Stromal cell of bone marrow (primary cell): ENCODE data around the gene TMEM131L.

ENCODE experiments used
- DNase-seq: peaks from one replicate; pipeline ENCODE4 v3.0.0-alpha.2; 2012; ENCODE audit warnings: low read depth

TMEM131L gene

GRCh38 chr4:153523941-153524386 is 57.8 kb downstream of the TMEM131L start:
- DNase-seq: no peak

GRCh38 chr4:153524682-153525081 is 58.5 kb downstream of the TMEM131L start:
- no peak for DNase-seq

GRCh38 chr4:153527690-153528089 is 61.5 kb downstream of the TMEM131L start:
- no peak for DNase-seq

- no peak for DNase-seq
These were observed 62.7 kb downstream of the TMEM131L start for GRCh38 chr4:153528705-153529485.

- no peak for DNase-seq
These were observed 63.5 kb downstream of the TMEM131L start for GRCh38 chr4:153529646-153530045.

GRCh38 chr4:153530284-153530999 is 64.3 kb downstream of the TMEM131L start:
- no peak for DNase-seq

- DNase-seq: no peak
These were observed 64.8 kb downstream of the TMEM131L start for GRCh38 chr4:153531000-153531358.

GRCh38 chr4:153531976-153532626 is 65.9 kb downstream of the TMEM131L start:
- no peak for DNase-seq

GRCh38 chr4:153532636-153533035 is 66.5 kb downstream of the TMEM131L start:
- no peak for DNase-seq

GRCh38 chr4:153533387-153533786 is 67.2 kb downstream of the TMEM131L start:
- DNase-seq: no peak

GRCh38 chr4:153534792-153535629 is 68.9 kb downstream of the TMEM131L start:
- DNase-seq: no peak

- no peak for DNase-seq
These were observed 69.8 kb downstream of the TMEM131L start for GRCh38 chr4:153535772-153536513.

- no peak for DNase-seq
These were observed 71.4 kb downstream of the TMEM131L start for GRCh38 chr4:153537493-153537960.

GRCh38 chr4:153538487-153539357 is 72.6 kb downstream of the TMEM131L start:
- DNase-seq: no peak

GRCh38 chr4:153539422-153539821 is 73.3 kb downstream of the TMEM131L start:
- no peak for DNase-seq

GRCh38 chr4:153541456-153542096 is 75.4 kb downstream of the TMEM131L start:
- peak; percentile 97 for DNase-seq

GRCh38 chr4:153542131-153542530 is 76.0 kb downstream of the TMEM131L start:
- DNase-seq: no peak

- DNase-seq: no peak
These were observed 76.7 kb downstream of the TMEM131L start for GRCh38 chr4:153542834-153543233.

GRCh38 chr4:153543351-153543750 is 77.2 kb downstream of the TMEM131L start:
- no peak for DNase-seq

- no peak for DNase-seq
These were observed 79.7 kb downstream of the TMEM131L start for GRCh38 chr4:153545822-153546221.
